Erythroblast (primary cell): ENCODE measurements around the gene ZNF786.

Experiments
- GATA1 ChIP-seq: IDR thresholded peaks from 2 replicates; pipeline ENCODE4 v1.6.1; 2011; ENCODE audit warnings: low read depth, mild to moderate bottlenecking, control low read depth, low read length, moderate library complexity
- POLR2A ChIP-seq: IDR thresholded peaks from 2 replicates; pipeline ENCODE4 v1.6.1; 2011; ENCODE audit warnings: mild to moderate bottlenecking, low read length

DNA sequence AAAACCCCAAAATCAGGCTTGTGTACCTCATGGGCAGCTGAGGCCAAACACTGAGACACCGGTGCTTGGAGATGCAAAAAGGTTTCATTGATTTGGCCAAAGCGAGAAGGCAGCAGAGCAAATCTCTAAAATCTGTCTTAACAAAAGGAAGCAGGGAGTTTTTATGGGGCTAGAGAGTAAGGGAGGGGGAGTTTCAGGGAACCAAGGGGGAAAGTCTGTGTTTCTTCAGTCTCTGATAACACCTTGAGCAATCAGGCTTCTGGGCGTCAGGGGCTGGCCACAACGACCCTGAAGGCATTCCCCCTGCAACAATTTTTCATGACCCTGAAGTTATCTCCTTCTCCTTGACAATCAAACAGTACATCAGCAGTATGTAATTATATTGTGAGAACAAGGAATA, 2.7 kb upstream of the ZNF786 start:
- TF ChIP-seq POLR2A (no peak), GATA1 (no peak)
